Hepatocyte (in vitro differentiated cells): ENCODE measurements around the gene RPL36AL. TPM values are rescaled to one million over a fixed set of nuclear protein-coding genes. Genes with fewer than 3 reads are reported as not detected.
A peak's percentile ranks its signal among the peaks of the same experiment; 100 is the strongest.

Experiments used
- DNase-seq: peaks from one replicate; pipeline ENCODE4 v3.0.0-alpha.2; 2016; ENCODE audit warnings: low spot score
- H2AFZ ChIP-seq: fragments of 200-600 bp; sonication (generic); 2 replicates; pipeline ENCODE4 v1.6.0; 2016; ENCODE audit warnings: antibody characterized with exemption, mild to moderate bottlenecking
- H3K27ac ChIP-seq: fragments of 200-600 bp; sonication (generic); 2 replicates; pipeline ENCODE4 v1.5.1; 2016; ENCODE audit warnings: mild to moderate bottlenecking
- H3K27me3 ChIP-seq: fragments of 200-600 bp; sonication (generic); 2 replicates; pipeline ENCODE4 v1.6.1; 2016
- H3K36me3 ChIP-seq: fragments of 200-600 bp; sonication (generic); replicated peaks from 2 replicates; pipeline ENCODE4 v1.5.1; 2016; ENCODE audit warnings: low read depth; ENCODE audit not compliant: insufficient read depth
- H3K4me1 ChIP-seq: fragments of 200-600 bp; sonication (generic); 2 replicates; pipeline ENCODE4 v1.5.1; 2016; ENCODE audit warnings: mild to moderate bottlenecking, moderate library complexity; ENCODE audit not compliant: insufficient read depth
- H3K4me2 ChIP-seq: fragments of 200-600 bp; sonication (generic); 2 replicates; pipeline ENCODE4 v1.6.0; 2016
- H3K4me3 ChIP-seq: fragments of 200-600 bp; sonication (generic); 2 replicates; pipeline ENCODE4 v1.5.1; 2016; ENCODE audit warnings: mild to moderate bottlenecking
- H3K79me2 ChIP-seq: fragments of 200-600 bp; sonication (generic); 2 replicates; pipeline ENCODE4 v1.6.0; 2017; ENCODE audit warnings: mild to moderate bottlenecking
- H3K9me2 ChIP-seq: fragments of 200-600 bp; sonication (generic); replicated peaks from 2 replicates; pipeline ENCODE4 v1.6.0; 2017; ENCODE audit warnings: mild to moderate bottlenecking; ENCODE audit not compliant: insufficient read depth
- H3K9me3 ChIP-seq: fragments of 200-600 bp; sonication (generic); 2 replicates; pipeline ENCODE4 v1.5.1; 2016; ENCODE audit warnings: low read depth, mild to moderate bottlenecking
- H4K20me1 ChIP-seq: fragments of 200-600 bp; sonication (generic); 2 replicates; pipeline ENCODE4 v1.6.0; 2016; ENCODE audit warnings: mild to moderate bottlenecking; ENCODE audit not compliant: insufficient read depth, poor library complexity, severe bottlenecking
- EZH2 ChIP-seq: fragments of 200-600 bp; sonication (generic); IDR thresholded peaks from 2 replicates; pipeline ENCODE4 v1.6.1; 2016; ENCODE audit warnings: antibody characterized with exemption, mild to moderate bottlenecking, borderline replicate concordance
- EZH2phosphoT487 ChIP-seq: fragments of 200-600 bp; sonication (generic); IDR thresholded peaks from one replicate; pipeline ENCODE4 v1.6.1; 2018; ENCODE audit warnings: antibody characterized with exemption, mild to moderate bottlenecking, low read depth, moderate library complexity; ENCODE audit not compliant: unreplicated experiment, severe bottlenecking
- WGBS: methylation state at CpG from one replicate; pipeline ENCODE4 v1.1.6; 2016; ENCODE audit warnings: low lambda C conversion rate; ENCODE audit errors: missing lambda C conversion rate; 5-methylcytosine and 5-hydroxymethylcytosine counted together
- polyA plus RNA-seq: library from polyadenylated mRNA; unstranded; fragments of >200 nt; fragmentation: Nextera tagmentation; extraction: Ambion mirVana; gene quantifications from 2 replicates; pipeline ENCODE4 v1.2.1, GENCODE V29; 2016
- total RNA-seq: library from RNA; depleted of rRNA; stranded (reverse); fragments of >200 nt; gene quantifications from 2 replicates; pipeline ENCODE4 v1.2.3, GENCODE V29; 2014
- TF ChIP-seq, protein P1 (sequence below): fragments of 200-600 bp; sonication (generic); IDR thresholded peaks from 2 replicates; pipeline ENCODE4 v1.5.1; 2016; ENCODE audit warnings: antibody characterized with exemption, mild to moderate bottlenecking; ENCODE audit not compliant: poor library complexity

Gene RPL36AL
- total and polyA plus RNA-seq, 2 experiments from 2014 or later: 208 to 277 TPM

DNA sequence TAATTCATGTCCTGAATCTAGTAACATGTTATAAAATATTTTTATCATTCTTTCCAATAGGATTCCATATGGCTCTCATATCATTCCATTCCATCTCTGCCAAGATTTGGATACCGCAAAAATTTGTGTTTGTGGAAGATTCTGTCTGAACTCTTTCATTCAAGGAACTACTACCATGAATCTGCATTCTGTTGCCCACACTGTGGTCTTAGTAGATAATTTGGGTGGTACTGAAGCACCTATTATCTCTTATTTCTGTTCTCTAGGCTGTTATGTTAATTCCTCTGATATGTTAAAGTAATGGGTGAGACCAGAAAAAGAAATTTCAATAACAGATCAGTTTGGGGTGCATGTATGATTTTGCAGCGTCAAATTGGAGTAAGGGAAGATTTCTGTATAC is 6.2 kb downstream of the RPL36AL start:
- WGBS: 98% methylated on average over 2 of the region's 2 CpGs
- peaks cover 22% of the 10 kb centered on the region for H3K79me2 ChIP-seq
- no peak for DNase-seq

DNA sequence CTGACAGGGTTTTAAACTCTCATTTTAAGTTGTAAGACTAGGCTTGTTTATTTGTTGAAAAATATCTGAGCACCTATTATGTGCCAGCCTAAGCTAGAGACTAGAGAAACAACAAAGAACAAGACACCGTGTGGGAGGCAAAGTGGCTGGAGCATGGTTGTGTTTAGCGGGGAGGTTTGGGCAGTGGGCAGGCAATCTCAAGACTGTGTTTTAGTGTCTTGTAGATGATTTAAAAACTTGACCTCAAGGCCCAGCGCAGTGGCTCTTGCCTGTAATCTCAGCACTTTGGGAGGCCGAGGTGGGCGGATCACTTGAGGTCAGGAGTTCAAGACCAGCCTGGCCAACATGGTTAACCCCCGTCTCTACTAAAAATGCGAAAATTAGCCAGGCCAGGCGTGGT is 7.8 kb downstream of the RPL36AL start:
- no peak overlapping the region for H3K4me3 ChIP-seq
- no peaks in the 10 kb centered on the region for H3K36me3 ChIP-seq
- 94% methylated on average over 8 of the region's 8 CpGs for WGBS
- DNase-seq: no peak
- H3K79me2 ChIP-seq: peaks cover 6% of the 10 kb centered on the region
- no peaks in the 10 kb centered on the region for H3K9me3 ChIP-seq
- no peaks in the 10 kb centered on the region for H3K9me2 ChIP-seq
- no peak overlapping the region for H2AFZ ChIP-seq
- no peak overlapping the region for H3K4me2 ChIP-seq
- H3K27ac ChIP-seq: no peak overlapping the region
- peaks cover under 1% of the 10 kb centered on the region for H4K20me1 ChIP-seq
- no peaks in the 10 kb centered on the region for H3K4me1 ChIP-seq
- TF ChIP-seq, protein P1, sequence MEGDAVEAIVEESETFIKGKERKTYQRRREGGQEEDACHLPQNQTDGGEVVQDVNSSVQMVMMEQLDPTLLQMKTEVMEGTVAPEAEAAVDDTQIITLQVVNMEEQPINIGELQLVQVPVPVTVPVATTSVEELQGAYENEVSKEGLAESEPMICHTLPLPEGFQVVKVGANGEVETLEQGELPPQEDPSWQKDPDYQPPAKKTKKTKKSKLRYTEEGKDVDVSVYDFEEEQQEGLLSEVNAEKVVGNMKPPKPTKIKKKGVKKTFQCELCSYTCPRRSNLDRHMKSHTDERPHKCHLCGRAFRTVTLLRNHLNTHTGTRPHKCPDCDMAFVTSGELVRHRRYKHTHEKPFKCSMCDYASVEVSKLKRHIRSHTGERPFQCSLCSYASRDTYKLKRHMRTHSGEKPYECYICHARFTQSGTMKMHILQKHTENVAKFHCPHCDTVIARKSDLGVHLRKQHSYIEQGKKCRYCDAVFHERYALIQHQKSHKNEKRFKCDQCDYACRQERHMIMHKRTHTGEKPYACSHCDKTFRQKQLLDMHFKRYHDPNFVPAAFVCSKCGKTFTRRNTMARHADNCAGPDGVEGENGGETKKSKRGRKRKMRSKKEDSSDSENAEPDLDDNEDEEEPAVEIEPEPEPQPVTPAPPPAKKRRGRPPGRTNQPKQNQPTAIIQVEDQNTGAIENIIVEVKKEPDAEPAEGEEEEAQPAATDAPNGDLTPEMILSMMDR: no peak
- no peak for TF ChIP-seq EZH2
- no peak for TF ChIP-seq EZH2phosphoT487
- H3K27me3 ChIP-seq: no peaks in the 10 kb centered on the region

More for the DNA sequence above, 6.2 kb downstream of the RPL36AL start:
- Histone ChIP-seq H3K4me2 (no peak overlapping the region), H3K27ac (no peak overlapping the region), H3K9me3 (no peaks in the 10 kb centered on the region), H4K20me1 (peaks cover 13% of the 10 kb centered on the region), H3K36me3 (no peaks in the 10 kb centered on the region), H3K9me2 (no peaks in the 10 kb centered on the region), H3K4me3 (no peak overlapping the region), H3K27me3 (no peaks in the 10 kb centered on the region), H2AFZ (no peak overlapping the region), H3K4me1 (no peaks in the 10 kb centered on the region)
- TF ChIP-seq EZH2phosphoT487 (no peak), EZH2 (no peak)
- TF ChIP-seq, protein P1: no peak

DNA sequence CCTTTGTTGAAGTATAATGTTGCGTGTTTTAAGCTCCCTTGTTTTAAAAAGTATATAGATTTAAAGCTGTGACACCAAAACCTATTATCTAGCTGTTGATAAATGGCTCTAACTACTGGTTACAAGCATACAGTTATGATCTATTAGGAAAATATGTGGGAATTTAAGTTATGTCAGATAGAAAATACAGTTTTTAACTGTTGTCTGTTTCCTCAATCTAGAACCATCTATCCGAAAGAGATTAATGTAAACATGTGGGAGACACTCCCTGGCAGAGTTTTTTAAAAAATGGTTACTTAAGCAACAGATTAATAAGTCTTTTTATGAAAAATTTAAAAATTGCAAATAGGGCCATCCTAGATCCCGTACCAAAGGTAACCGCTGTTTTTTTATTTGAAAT is 8.2 kb downstream of the RPL36AL start:
- Histone ChIP-seq H3K79me2 (peaks cover 2% of the 10 kb centered on the region), H3K27me3 (no peaks in the 10 kb centered on the region), H4K20me1 (no peaks in the 10 kb centered on the region), H3K9me2 (no peaks in the 10 kb centered on the region), H2AFZ (no peak overlapping the region), H3K36me3 (no peaks in the 10 kb centered on the region), H3K4me2 (no peak overlapping the region), H3K4me1 (no peaks in the 10 kb centered on the region), H3K4me3 (no peak overlapping the region), H3K27ac (no peak overlapping the region), H3K9me3 (no peaks in the 10 kb centered on the region)
- WGBS: 87% methylated on average over 4 of the region's 4 CpGs
- TF ChIP-seq, protein P1: no peak
- TF ChIP-seq EZH2 (no peak), EZH2phosphoT487 (no peak)
- DNase-seq: no peak

DNA sequence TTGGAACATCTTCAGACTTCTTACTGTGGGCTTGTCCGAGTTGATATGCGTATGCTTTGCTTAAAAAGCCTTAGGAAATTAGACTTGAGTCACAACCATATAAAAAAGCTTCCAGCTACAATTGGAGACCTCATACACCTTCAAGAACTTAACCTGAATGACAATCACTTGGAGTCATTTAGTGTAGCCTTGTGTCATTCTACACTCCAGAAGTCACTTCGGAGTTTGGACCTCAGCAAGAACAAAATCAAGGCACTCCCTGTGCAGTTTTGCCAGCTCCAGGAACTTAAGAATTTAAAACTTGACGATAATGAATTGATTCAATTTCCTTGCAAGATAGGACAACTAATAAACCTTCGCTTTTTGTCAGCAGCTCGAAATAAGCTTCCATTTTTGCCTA is 12.8 kb downstream of the RPL36AL start:
- Histone ChIP-seq H3K4me2 (no peak overlapping the region), H3K9me3 (no peaks in the 10 kb centered on the region), H3K27me3 (no peaks in the 10 kb centered on the region), H3K9me2 (no peaks in the 10 kb centered on the region), H3K79me2 (peaks cover 2% of the 10 kb centered on the region), H4K20me1 (no peaks in the 10 kb centered on the region), H3K36me3 (no peaks in the 10 kb centered on the region), H2AFZ (no peak overlapping the region), H3K27ac (peak overlapping the region; percentile 9), H3K4me1 (no peaks in the 10 kb centered on the region), H3K4me3 (no peak overlapping the region)
- WGBS: 87% methylated on average over 6 of the region's 6 CpGs
- DNase-seq: no peak
- no peak for TF ChIP-seq EZH2phosphoT487
- TF ChIP-seq EZH2: no peak
- TF ChIP-seq, protein P1: no peak
